Stimulated activated CD8-positive, alpha-beta memory T cell treated with anti-CD3 and anti-CD28 coated beads, Interleukin-7, amount 100 ng/mL, for 48 hours (primary cell): ENCODE results near the gene EIF4E1B.

Source experiments
- DNase-seq, 2 donors: peaks; one replicate each; pipeline ENCODE4 v3.0.0-alpha.2; 2020; ENCODE audit warnings: low read depth in 1 of 2; ENCODE audit errors: extremely low read depth in 1 of 2

Gene EIF4E1B

GRCh38 chr5:176660860-176661641 lies 30.6 kb downstream of the EIF4E1B start:
- DNase-seq: peak; percentile 50 to 58

GRCh38 chr5:176661676-176662075 lies 31.2 kb downstream of the EIF4E1B start:
- no peak for DNase-seq

GRCh38 chr5:176662371-176663333 lies 32.2 kb downstream of the EIF4E1B start:
- DNase-seq: no peak

- DNase-seq: no peak
These were observed 33.1 kb downstream of the EIF4E1B start for GRCh38 chr5:176663566-176663965.

- no peak for DNase-seq
These were observed 34.0 kb downstream of the EIF4E1B start for GRCh38 chr5:176664479-176664878.

GRCh38 chr5:176664886-176665285 lies 34.4 kb downstream of the EIF4E1B start:
- no peak for DNase-seq

GRCh38 chr5:176665517-176665916 lies 35.0 kb downstream of the EIF4E1B start:
- no peak for DNase-seq

GRCh38 chr5:176667637-176668036 lies 37.2 kb downstream of the EIF4E1B start:
- DNase-seq: no peak

GRCh38 chr5:176670449-176670848 lies 40.0 kb downstream of the EIF4E1B start:
- no peak for DNase-seq

GRCh38 chr5:176671399-176671798 lies 40.9 kb downstream of the EIF4E1B start:
- no peak for DNase-seq

GRCh38 chr5:176671890-176672747 lies 41.6 kb downstream of the EIF4E1B start:
- DNase-seq: no peak

- no peak for DNase-seq
These were observed 43.4 kb downstream of the EIF4E1B start for GRCh38 chr5:176673651-176674583.

- DNase-seq: no peak
These were observed 44.3 kb downstream of the EIF4E1B start for GRCh38 chr5:176674799-176675198.

GRCh38 chr5:176675676-176676360 lies 45.3 kb downstream of the EIF4E1B start:
- no peak for DNase-seq

- DNase-seq: no peak
These were observed 45.9 kb downstream of the EIF4E1B start for GRCh38 chr5:176676361-176676824.

- DNase-seq: no peak
These were observed 46.9 kb downstream of the EIF4E1B start for GRCh38 chr5:176677209-176677939.

- DNase-seq: no peak
These were observed 48.1 kb downstream of the EIF4E1B start for GRCh38 chr5:176678584-176678983.
